ENCODE measurements around the gene ARHGEF33. TPM values are rescaled to one million over a fixed set of nuclear protein-coding genes. Genes with fewer than 3 reads are reported as not detected.

ARHGEF33 gene
- polyA plus RNA-seq, 1 donor from 2014 or later, result 1.5 TPM

- peaks cover under 1% of the 10 kb centered on the region for H3K79me2 ChIP-seq (replicated peaks; ENCODE audit: insufficient read depth, low read length)
- no peak overlapping the region for H3K9ac ChIP-seq (ENCODE audit: low read length)
- H3K4me3 ChIP-seq (ENCODE audit: low read length), result no peak overlapping the region
- H3K36me3 ChIP-seq (ENCODE audit: insufficient read depth, low read length), result peaks cover 21% of the 10 kb centered on the region
- H4K20me1 ChIP-seq (ENCODE audit: insufficient read depth), result no peaks in the 10 kb centered on the region
- no peak overlapping the region for H3K4me2 ChIP-seq (ENCODE audit: low read length)
- no peaks in the 10 kb centered on the region for H3K9me3 ChIP-seq (ENCODE audit: low read length)
- H3K27ac ChIP-seq (ENCODE audit: low read length), result no peak overlapping the region
- no peak overlapping the region for H2AFZ ChIP-seq (ENCODE audit: low read depth, low read length)
- no peaks in the 10 kb centered on the region for H3K9me2 ChIP-seq (ENCODE audit: insufficient read depth, low read length)
- TF ChIP-seq TAF1 (IDR thresholded peaks at IDR 0.05; ENCODE audit: low read depth), result no peak
- TF ChIP-seq EP300 (conservative IDR thresholded peaks at IDR 0.05; ENCODE audit: poor library complexity, severe bottlenecking), result no peak
- TF ChIP-seq, protein P1, sequence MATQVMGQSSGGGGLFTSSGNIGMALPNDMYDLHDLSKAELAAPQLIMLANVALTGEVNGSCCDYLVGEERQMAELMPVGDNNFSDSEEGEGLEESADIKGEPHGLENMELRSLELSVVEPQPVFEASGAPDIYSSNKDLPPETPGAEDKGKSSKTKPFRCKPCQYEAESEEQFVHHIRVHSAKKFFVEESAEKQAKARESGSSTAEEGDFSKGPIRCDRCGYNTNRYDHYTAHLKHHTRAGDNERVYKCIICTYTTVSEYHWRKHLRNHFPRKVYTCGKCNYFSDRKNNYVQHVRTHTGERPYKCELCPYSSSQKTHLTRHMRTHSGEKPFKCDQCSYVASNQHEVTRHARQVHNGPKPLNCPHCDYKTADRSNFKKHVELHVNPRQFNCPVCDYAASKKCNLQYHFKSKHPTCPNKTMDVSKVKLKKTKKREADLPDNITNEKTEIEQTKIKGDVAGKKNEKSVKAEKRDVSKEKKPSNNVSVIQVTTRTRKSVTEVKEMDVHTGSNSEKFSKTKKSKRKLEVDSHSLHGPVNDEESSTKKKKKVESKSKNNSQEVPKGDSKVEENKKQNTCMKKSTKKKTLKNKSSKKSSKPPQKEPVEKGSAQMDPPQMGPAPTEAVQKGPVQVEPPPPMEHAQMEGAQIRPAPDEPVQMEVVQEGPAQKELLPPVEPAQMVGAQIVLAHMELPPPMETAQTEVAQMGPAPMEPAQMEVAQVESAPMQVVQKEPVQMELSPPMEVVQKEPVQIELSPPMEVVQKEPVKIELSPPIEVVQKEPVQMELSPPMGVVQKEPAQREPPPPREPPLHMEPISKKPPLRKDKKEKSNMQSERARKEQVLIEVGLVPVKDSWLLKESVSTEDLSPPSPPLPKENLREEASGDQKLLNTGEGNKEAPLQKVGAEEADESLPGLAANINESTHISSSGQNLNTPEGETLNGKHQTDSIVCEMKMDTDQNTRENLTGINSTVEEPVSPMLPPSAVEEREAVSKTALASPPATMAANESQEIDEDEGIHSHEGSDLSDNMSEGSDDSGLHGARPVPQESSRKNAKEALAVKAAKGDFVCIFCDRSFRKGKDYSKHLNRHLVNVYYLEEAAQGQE (IDR thresholded peaks at IDR 0.05; ENCODE audit: borderline replicate concordance), result no peak
- TF ChIP-seq, protein P2, sequence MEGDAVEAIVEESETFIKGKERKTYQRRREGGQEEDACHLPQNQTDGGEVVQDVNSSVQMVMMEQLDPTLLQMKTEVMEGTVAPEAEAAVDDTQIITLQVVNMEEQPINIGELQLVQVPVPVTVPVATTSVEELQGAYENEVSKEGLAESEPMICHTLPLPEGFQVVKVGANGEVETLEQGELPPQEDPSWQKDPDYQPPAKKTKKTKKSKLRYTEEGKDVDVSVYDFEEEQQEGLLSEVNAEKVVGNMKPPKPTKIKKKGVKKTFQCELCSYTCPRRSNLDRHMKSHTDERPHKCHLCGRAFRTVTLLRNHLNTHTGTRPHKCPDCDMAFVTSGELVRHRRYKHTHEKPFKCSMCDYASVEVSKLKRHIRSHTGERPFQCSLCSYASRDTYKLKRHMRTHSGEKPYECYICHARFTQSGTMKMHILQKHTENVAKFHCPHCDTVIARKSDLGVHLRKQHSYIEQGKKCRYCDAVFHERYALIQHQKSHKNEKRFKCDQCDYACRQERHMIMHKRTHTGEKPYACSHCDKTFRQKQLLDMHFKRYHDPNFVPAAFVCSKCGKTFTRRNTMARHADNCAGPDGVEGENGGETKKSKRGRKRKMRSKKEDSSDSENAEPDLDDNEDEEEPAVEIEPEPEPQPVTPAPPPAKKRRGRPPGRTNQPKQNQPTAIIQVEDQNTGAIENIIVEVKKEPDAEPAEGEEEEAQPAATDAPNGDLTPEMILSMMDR (IDR thresholded peaks at IDR 0.05; ENCODE audit: poor library complexity, severe bottlenecking), result no peak
- no peak for TF ChIP-seq SMC3 (conservative IDR thresholded peaks at IDR 0.05; ENCODE audit: poor library complexity)
- H3F3A ChIP-seq (ENCODE audit: insufficient read depth, low read length, poor library complexity, severe bottlenecking), result no peaks in the 10 kb centered on the region
- H3K27me3 ChIP-seq (ENCODE audit: insufficient read depth, low read depth, low read length), result no peaks in the 10 kb centered on the region
Observed at GRCh38 chr2:38863061-38863695, 26.5 kb upstream of the ARHGEF33 start.

- Histone ChIP-seq H3K79me2 (replicated peaks; ENCODE audit: insufficient read depth, low read length) (peaks cover 30% of the 10 kb centered on the region), H3K36me3 (ENCODE audit: insufficient read depth, low read length) (peaks cover 16% of the 10 kb centered on the region), H2AFZ (ENCODE audit: low read depth, low read length) (no peak overlapping the region)
Observed at GRCh38 chr2:38866773-38867443, 22.8 kb upstream of the ARHGEF33 start.

More at GRCh38 chr2:38866773-38867443, 22.8 kb upstream of the ARHGEF33 start:
- Histone ChIP-seq H3K4me2 (ENCODE audit: low read length) (no peak overlapping the region), H3K27ac (ENCODE audit: low read length) (no peak overlapping the region), H4K20me1 (ENCODE audit: insufficient read depth) (no peaks in the 10 kb centered on the region), H3F3A (ENCODE audit: insufficient read depth, low read length, poor library complexity, severe bottlenecking) (no peaks in the 10 kb centered on the region), H3K9ac (ENCODE audit: low read length) (no peak overlapping the region), H3K9me2 (ENCODE audit: insufficient read depth, low read length) (no peaks in the 10 kb centered on the region), H3K27me3 (ENCODE audit: insufficient read depth, low read depth, low read length) (no peaks in the 10 kb centered on the region), H3K4me3 (ENCODE audit: low read length) (no peak overlapping the region), H3K9me3 (ENCODE audit: low read length) (no peaks in the 10 kb centered on the region)
- TF ChIP-seq TAF1 (IDR thresholded peaks at IDR 0.05; ENCODE audit: low read depth) (no peak), EZH2 (IDR thresholded peaks at IDR 0.05; ENCODE audit: borderline replicate concordance, insufficient read depth, low read length, poor library complexity, severe bottlenecking) (no peak), RAD21 (conservative IDR thresholded peaks at IDR 0.05) (no peak), POLR2AphosphoS5 (IDR thresholded peaks at IDR 0.05) (no peak), EP300 (conservative IDR thresholded peaks at IDR 0.05; ENCODE audit: poor library complexity, severe bottlenecking) (no peak), SMC3 (conservative IDR thresholded peaks at IDR 0.05; ENCODE audit: poor library complexity) (no peak)
- TF ChIP-seq, protein P1 (IDR thresholded peaks at IDR 0.05; ENCODE audit: borderline replicate concordance), result no peak
- TF ChIP-seq, protein P2 (IDR thresholded peaks at IDR 0.05; ENCODE audit: poor library complexity, severe bottlenecking), result no peak
